OCI-LY1 (cell line): Measurements from ENCODE around the gene AHCTF1.
"Not testable (repeated sequence)": the region's sequence is repeated elsewhere in the genome, so short reads cannot be mapped to it uniquely, and the experiment has no call there.

ENCODE experiments used
- H2AFZ ChIP-seq: fragments of 200-600 bp; sonication (generic), shearing (Covaris generic); 2 replicates; pipeline ENCODE4 v1.6.0; 2014; ENCODE audit warnings: antibody characterized with exemption, mild to moderate bottlenecking, low read length
- H3F3A ChIP-seq: fragments of 200-600 bp; sonication (generic), shearing (Covaris generic); 2 replicates; pipeline ENCODE4 v1.6.0; 2014; ENCODE audit warnings: mild to moderate bottlenecking, antibody characterized with exemption, low read length, moderate library complexity; ENCODE audit not compliant: insufficient read depth
- H3K27ac ChIP-seq: fragments of 200-600 bp; sonication (generic); 2 replicates; pipeline ENCODE4 v1.5.1; 2014; ENCODE audit warnings: low read length, mixed run types, mild to moderate bottlenecking, low read depth; ENCODE audit not compliant: poor library complexity, severe bottlenecking
- H3K27me3 ChIP-seq: fragments of 200-600 bp; sonication (generic); 2 replicates; pipeline ENCODE4 v1.6.0; 2014; ENCODE audit warnings: antibody characterized with exemption, mild to moderate bottlenecking, low read length, moderate library complexity; ENCODE audit not compliant: insufficient read depth
- H3K36me3 ChIP-seq: fragments of 200-600 bp; sonication (generic); 2 replicates; pipeline ENCODE4 v1.6.1; 2014; ENCODE audit warnings: mild to moderate bottlenecking, antibody characterized with exemption, low read length, moderate library complexity, mixed read lengths; ENCODE audit not compliant: insufficient read depth
- H3K4me1 ChIP-seq: fragments of 200-600 bp; sonication (generic); 2 replicates; pipeline ENCODE4 v1.5.1; 2014; ENCODE audit warnings: mild to moderate bottlenecking, low read length, moderate library complexity; ENCODE audit not compliant: insufficient read depth, severe bottlenecking
- H3K4me2 ChIP-seq: fragments of 200-600 bp; sonication (generic), shearing (Covaris generic); 2 replicates; pipeline ENCODE4 v1.6.1; 2014; ENCODE audit warnings: low read length
- H3K4me3 ChIP-seq: fragments of 200-600 bp; sonication (generic); 2 replicates; pipeline ENCODE4 v1.5.1; 2014; ENCODE audit warnings: low read length, low read depth, mild to moderate bottlenecking, mixed read lengths; ENCODE audit not compliant: poor library complexity, severe bottlenecking
- H3K79me2 ChIP-seq: fragments of 200-600 bp; shearing (Covaris generic); 2 replicates; pipeline ENCODE4 v1.6.1; 2016; ENCODE audit warnings: mixed run types, low read length, mixed read lengths; ENCODE audit not compliant: insufficient read depth
- H3K9ac ChIP-seq: fragments of 200-600 bp; sonication (generic), shearing (Covaris generic); 2 replicates; pipeline ENCODE4 v1.6.1; 2014; ENCODE audit warnings: mild to moderate bottlenecking, low read length, mixed read lengths
- H3K9me2 ChIP-seq: fragments of 200-600 bp; sonication (generic), shearing (Covaris generic); 2 replicates; pipeline ENCODE4 v1.6.1; 2014; ENCODE audit warnings: low read depth, mild to moderate bottlenecking, low read length, mixed read lengths
- H3K9me3 ChIP-seq: fragments of 200-600 bp; shearing (Covaris generic); 2 replicates; pipeline ENCODE4 v1.6.1; 2014; ENCODE audit warnings: low read length, mixed read lengths
- H4K20me1 ChIP-seq: fragments of 200-600 bp; sonication (generic), shearing (Covaris generic); 2 replicates; pipeline ENCODE4 v1.6.0; 2016; ENCODE audit warnings: mild to moderate bottlenecking, low read length; ENCODE audit not compliant: insufficient read depth
- CTCF ChIP-seq: fragments of 200-600 bp; sonication (generic), shearing (Covaris generic); IDR thresholded peaks from 2 replicates; pipeline ENCODE4 v1.5.1; 2017; ENCODE audit warnings: mild to moderate bottlenecking, antibody characterized with exemption, low read length, moderate library complexity, mixed read lengths
- EZH2 ChIP-seq: fragments of 200-600 bp; sonication (generic), shearing (Covaris generic); IDR thresholded peaks from 2 replicates; pipeline ENCODE4 v1.8.0; 2017; ENCODE audit warnings: borderline replicate concordance, mixed run types, mild to moderate bottlenecking, antibody characterized with exemption, low read length, moderate library complexity, mixed read lengths

The AHCTF1 gene

DNA sequence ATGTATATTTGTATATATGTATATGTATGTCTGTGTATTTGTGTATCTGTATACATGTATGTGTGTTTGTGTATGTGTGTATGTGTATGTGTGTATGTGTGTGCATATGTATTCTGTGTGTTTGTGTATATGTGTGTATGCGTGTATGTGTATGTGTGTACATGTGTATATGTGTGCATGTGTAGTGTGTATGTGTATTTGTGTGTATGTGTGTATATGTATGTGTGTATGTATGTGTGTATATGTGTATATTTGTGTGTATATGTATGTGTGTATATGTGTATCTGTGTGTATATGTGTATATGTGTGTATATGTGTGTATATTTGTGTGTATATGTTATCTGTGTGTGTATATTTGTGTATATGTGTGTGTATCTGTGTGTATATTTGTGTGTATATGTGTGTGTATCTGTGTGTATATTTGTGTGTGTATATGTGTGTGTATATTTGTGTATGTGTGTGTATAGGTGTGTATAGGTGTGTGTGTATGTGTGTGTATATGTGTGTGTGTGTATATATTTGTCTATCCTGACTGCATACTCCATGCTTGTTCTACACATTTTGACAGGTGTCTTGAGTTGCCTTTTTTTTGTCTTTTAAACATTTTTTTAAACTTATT is 106.1 kb downstream of the AHCTF1 start:
- Histone ChIP-seq H3K27me3 (no peaks in the 10 kb centered on the region; the same call in 1 of the 2 replicates), H3K9ac (no peak overlapping the region), H3K9me3 (peaks cover 11% of the 10 kb centered on the region), H3K4me3 (no peak overlapping the region), H3K9me2 (no peaks in the 10 kb centered on the region), H3K4me2 (no peak overlapping the region), H3K27ac (no peak overlapping the region), H3K36me3 (no peaks in the 10 kb centered on the region), H2AFZ (no peak overlapping the region), H3F3A (no peaks in the 10 kb centered on the region), H4K20me1 (no peaks in the 10 kb centered on the region), H3K79me2 (no peaks in the 10 kb centered on the region), H3K4me1 (no peaks in the 10 kb centered on the region)
- TF ChIP-seq CTCF (no peak), EZH2 (no peak)

GRCh38 chr1:246824541-246824940 is 107.2 kb downstream of the AHCTF1 start:
- H3K4me1 ChIP-seq: no peaks in the 10 kb centered on the region
- H3K9me2 ChIP-seq: no peaks in the 10 kb centered on the region
- H3K4me2 ChIP-seq: no peak overlapping the region
- H3K27me3 ChIP-seq: no peaks in the 10 kb centered on the region; the same call in 1 of the 2 replicates
- peaks cover 9% of the 10 kb centered on the region for H3K9me3 ChIP-seq
- no peak overlapping the region for H3K27ac ChIP-seq
- TF ChIP-seq CTCF: no peak
- TF ChIP-seq EZH2: no peak
- no peaks in the 10 kb centered on the region for H4K20me1 ChIP-seq
- no peaks in the 10 kb centered on the region for H3K36me3 ChIP-seq
- H3K9ac ChIP-seq: no peak overlapping the region
- H3K4me3 ChIP-seq: no peak overlapping the region
- H3K79me2 ChIP-seq: no peaks in the 10 kb centered on the region
- H2AFZ ChIP-seq: no peak overlapping the region
- H3F3A ChIP-seq: no peaks in the 10 kb centered on the region

- H3K36me3 ChIP-seq, H3K9me3 ChIP-seq, H3K27ac ChIP-seq, H3K9ac ChIP-seq, H3K4me3 ChIP-seq, H3K27me3 ChIP-seq, H2AFZ ChIP-seq, H3F3A ChIP-seq, H3K79me2 ChIP-seq, H3K9me2 ChIP-seq, H3K4me2 ChIP-seq, H3K4me1 ChIP-seq, H4K20me1 ChIP-seq: not testable (repeated sequence)
Observed at GRCh38 chr1:246822154-246822553, 109.6 kb downstream of the AHCTF1 start.

DNA sequence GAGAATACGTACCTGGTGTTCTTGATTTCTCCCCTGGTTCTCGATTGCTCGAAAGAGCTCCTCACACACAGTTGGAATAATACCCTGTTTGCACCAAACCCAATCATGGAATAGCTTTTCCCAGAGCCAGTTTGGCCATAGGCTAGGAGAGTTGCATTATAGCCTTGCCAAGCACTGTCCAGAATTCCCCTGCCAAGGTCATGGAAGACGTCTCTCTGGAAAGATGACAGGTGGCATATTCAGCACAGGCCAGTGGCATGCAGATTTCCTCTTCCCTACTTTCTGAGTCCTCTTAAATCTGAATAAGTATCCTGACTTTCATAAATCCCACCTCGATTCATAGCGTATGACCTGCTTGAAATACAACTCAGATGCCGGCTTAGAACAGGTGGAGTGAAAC is 111.1 kb downstream of the AHCTF1 start:
- TF ChIP-seq CTCF (no peak), EZH2 (no peak)
- Histone ChIP-seq H3K27ac (no peak overlapping the region), H3K79me2 (no peaks in the 10 kb centered on the region), H3K9ac (no peak overlapping the region), H3K9me2 (no peaks in the 10 kb centered on the region), H4K20me1 (no peaks in the 10 kb centered on the region), H3K4me1 (no peaks in the 10 kb centered on the region), H3F3A (no peaks in the 10 kb centered on the region), H3K9me3 (no peaks in the 10 kb centered on the region), H3K36me3 (no peaks in the 10 kb centered on the region), H3K27me3 (no peaks in the 10 kb centered on the region), H2AFZ (no peak overlapping the region), H3K4me3 (no peak overlapping the region), H3K4me2 (no peak overlapping the region)

DNA sequence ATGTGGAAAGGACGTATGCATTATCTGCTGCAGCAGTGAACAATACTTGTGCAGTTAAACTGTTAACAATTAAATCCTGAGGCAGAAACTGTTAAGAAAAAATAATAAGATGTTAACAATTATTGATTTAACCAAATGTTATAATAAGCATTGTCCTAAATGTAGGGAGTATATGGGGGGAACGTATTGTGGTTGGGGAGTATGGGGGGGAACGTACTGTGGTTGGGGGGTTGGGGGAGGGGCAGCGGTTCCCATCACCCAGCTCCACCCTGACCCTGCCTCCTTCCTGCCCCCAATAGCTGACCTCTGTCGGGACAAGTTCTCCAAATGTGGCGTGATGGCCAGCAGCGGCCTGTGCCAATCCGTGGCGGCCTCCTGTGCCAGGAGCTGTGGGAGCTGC is 114.0 kb downstream of the AHCTF1 start:
- H3K4me2 ChIP-seq, H3K4me3 ChIP-seq, H4K20me1 ChIP-seq, H3K9ac ChIP-seq, H3K36me3 ChIP-seq, H3K9me2 ChIP-seq, H3K4me1 ChIP-seq, H3K27ac ChIP-seq, H3K27me3 ChIP-seq, H2AFZ ChIP-seq, H3K79me2 ChIP-seq, H3F3A ChIP-seq, H3K9me3 ChIP-seq: not testable (repeated sequence)
